ENCODE measurements around the gene RGS14.

RGS14 gene

GRCh38 chr5:177357459-177358351 is at the start of gene RGS14:
Gene RGS14, plus strand, starts transcription at chr5:177357924. Its CDS starts 101 bp downstream, at chr5:177358025.
- peak; percentile 70 for DNase-seq (ENCODE audit: low spot score)

- DNase-seq (ENCODE audit: low spot score) = no peak
Measured at GRCh38 chr5:177308740-177309139, 49.0 kb upstream of the RGS14 start.

DNA sequence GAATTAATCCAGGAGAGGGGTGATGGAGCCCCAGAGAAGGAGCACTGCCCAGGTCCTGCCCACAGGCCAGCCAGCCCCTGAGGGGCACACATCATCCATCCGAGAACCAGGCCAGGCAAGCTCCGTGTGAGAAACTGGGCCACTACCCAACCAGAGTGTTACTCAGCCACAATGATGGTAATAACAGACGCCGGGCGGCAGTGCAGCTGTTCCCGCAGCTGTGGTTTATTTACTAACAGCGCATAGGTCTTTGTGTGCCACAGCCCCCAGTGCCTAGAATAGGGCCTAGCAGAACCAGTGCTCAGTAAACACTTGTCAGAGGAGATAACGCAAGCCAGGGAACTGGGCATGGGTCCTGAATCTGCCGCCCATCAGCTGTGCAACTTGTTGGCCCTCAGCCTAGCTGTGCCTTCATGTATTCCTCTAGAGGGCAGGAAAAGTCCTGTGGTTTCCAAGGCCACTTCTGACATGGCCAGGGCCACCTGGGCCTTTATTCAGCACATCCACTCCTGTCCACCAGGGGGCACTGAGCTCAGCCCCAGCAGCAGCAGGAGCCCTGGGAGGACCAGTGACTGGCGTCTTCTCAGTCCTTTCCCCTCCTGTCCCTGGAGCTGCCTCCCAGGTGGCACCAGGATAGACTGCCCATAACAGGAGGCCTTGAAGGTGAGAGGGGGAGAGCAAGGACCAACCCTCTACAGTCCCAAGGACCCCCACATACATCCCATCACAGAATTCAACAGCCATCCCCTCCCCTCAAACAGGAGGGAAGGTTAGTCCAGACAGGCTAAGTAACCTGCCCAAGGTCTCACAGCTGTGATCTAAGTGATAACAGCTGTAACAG is 48.2 kb upstream of the RGS14 start:
- DNase-seq (ENCODE audit: low spot score) = peak; percentile 66

DNA sequence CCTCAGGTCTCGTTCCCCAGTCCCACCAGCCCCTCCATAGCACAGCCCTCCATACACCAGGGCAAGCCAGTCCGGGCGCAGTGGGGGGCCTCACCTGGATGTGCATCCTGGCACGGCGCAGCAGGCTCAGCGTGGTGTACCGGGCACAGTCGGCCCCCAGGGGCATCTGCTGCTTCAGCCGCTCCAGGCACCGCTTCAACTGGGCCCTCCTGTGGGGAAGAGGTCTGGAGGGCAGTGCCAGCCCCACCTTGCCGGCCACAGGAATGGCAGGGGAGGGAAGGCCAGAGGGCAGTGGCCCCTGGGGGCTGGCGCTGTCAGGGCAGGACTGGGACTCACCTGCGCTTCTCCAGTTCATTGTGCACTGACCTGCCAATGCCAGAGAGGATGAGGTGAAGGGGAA is 47.4 kb upstream of the RGS14 start:
- no peak for DNase-seq (ENCODE audit: low spot score)

DNA sequence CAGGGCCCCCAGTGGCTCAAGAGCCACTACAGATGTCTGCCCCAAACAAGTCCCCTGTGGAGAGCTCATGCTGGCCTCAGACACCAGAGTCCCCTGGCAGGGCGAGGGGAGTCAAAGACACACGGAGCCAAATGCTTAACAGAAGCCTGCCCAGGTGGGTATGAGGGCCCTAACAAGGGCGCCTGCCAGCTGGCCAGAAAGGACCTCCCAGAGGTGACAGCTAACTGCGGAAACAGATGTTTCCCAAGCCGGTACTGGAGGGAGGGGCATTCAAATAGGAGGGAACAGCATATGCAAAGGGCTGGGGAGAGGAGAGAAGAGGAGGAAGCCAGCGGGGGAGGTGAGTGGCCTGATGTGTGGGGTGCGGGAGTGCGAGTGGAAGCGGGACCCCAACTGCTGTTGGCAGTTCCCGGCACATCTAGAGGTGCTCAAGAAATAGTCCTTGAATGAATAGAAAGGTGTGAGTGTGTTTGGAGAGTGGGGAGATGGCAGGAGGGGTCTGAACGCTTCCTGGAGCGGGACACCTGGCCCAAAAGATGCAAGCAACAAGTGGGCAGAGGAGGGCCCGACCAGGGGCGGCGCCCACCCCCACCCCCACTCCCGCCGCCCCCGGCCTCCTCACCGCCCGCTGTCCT is 46.9 kb upstream of the RGS14 start:
- peak; percentile 1 for DNase-seq (ENCODE audit: low spot score)

- DNase-seq (ENCODE audit: low spot score) = no peak
Measured at GRCh38 chr5:177311392-177311722, 46.4 kb upstream of the RGS14 start.

DNA sequence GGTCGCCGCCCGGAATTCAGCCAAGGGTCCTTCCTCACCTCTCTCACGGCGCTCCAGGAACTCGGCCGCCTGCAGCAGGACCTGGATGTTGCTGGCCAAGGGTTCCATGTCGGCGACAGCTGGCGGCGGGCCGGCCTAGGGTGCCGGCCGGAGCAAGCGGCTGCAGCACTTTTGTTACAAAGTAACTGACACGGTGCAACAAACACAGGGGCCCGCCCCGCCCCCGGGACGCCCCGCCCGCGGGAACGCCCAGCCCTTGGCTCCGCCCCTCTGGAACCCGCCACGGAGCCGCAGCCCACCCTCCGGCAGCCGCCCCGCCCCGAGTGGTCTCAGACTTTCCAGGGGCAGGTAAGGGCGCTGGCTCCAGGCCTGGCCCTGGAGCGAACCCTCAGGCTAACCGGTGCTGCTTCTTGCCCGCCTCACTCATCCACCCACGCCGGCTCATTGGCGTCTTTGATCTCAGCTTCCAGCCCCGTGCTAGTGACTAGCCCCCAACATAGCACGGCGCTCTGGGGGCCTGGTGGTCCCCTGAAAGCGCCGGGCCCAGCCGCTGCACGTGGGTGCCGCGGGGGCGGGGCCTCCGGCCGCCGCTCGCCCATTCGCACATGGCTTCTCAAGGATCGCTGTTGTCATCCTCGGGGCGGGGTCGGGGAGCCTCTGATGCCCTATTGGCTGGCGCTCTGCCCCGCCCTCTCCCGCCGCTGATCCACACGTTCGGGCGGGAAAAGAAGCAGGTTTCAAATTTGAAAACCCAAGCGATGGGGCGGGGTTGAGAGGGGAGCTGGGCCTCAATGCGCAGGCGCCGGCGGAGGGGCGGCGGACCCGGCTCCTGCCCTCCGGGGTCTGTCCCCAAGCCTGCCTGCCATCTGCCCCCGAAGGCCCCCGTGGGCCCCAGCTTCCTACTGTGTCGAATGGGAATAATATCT is 45.7 kb upstream of the RGS14 start, which contains the start of gene MXD3:
MXD3 (minus strand) TSS at position 176 of the 926 bp plus-strand sequence; CDS start at position 108, 68 bp downstream.
- peak; percentile 96 for DNase-seq (ENCODE audit: low spot score)

DNA sequence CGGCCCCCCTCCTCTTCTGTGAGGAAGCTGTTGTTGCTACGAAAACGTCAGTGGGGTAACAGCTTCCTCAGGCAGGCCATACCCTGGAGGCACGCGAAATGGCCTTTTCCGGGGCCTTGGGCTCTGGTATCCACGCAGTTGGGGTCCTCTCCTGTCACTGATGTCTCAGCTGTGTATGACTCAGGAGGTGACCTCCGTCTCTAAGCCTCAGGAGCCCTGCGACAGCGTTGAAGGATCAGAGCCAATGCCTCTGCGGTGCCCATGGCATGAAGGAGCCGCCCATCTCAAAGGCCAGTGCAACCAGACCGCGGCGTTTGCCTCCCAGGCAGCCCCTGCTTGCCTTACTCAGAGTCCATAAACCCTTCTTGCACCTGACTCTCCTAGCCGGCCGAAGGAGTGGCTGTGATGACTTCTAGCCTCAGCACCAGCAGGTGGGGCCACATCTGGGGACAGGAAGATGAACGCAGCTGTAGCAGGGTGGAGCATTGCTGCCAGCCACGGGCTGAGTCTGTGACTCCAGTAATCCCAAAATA is 45.0 kb upstream of the RGS14 start:
- DNase-seq (ENCODE audit: low spot score) = no peak

DNA sequence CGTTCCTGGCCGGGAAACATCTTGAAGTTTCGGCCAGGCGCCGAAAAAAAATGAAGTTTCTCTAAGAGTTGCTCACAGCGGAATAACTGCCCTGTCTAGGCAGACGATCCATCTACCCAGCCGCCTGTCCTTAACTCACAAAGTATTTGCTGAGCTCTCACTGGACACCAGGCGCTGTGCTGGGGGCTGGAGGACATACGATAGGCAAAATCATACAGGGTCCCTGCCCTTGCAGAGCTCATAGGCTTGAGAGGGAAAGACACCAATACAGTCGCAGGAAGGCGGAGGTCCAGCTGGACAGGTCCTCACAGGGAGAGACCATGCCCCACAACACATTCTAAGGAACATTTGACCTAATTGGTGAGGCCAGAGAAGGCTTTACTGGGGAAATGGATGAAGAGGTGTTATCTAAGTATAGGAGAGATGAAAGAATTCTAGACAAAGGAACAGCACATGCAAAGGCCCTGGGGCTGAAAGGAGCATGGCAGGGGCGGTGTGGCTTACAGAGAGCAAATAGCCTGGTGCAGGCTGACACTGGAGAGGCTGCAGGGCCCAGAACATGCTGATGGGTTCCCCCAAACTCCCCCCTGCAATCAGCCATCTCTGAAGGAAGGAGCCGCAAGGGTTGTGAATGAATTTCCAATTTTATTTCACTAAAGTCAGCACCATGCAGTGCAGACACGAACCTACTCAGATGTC is 44.0 kb upstream of the RGS14 start:
- no peak for DNase-seq (ENCODE audit: low spot score)

DNA sequence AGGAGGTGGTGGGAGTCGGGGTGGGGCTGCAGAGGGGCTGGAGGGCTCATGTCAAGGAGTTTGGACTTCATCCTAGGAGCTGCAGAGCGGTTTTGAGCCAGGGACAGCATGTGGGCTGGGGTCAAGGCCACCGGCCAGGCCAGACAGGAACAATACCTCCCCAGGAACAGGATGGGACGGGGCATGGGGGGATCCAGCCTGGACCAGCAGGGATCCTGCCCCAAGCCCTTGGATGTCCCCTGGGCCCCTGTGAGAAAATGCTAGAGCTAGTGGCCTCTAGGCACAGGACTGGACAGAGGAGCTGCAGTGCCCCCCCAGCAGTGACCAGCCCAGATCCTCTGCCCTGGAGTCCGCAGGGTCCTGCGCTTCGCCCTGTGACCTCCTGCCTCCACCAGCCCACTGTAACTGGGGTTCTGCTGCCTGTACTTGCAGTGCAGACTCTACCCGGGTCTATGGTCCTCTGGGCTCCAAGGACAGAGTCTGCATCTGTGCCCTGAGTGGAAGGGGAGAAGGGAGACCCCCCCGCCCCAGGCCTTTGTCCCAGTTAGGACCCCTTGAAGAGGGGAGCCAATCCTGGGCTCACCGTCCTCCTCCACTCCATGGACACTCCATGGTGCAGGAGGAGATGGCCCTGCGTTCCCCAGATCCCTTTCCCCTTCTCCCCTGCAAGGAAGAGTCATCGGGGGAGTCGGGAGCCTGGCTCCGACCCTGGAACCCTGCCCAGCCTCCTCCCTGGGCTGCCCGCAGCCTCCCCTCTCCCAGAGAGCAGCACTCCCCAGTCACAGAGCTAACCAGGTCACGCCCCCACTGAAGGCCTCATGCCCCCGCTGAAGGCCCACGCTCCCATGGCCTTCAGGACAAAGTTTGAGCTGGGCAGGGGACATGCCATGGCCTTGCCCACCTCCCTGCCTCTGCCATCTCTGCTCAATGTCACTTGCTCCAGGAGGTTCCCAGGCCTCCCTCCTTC is 43.1 kb upstream of the RGS14 start:
- DNase-seq (ENCODE audit: low spot score) = no peak

DNA sequence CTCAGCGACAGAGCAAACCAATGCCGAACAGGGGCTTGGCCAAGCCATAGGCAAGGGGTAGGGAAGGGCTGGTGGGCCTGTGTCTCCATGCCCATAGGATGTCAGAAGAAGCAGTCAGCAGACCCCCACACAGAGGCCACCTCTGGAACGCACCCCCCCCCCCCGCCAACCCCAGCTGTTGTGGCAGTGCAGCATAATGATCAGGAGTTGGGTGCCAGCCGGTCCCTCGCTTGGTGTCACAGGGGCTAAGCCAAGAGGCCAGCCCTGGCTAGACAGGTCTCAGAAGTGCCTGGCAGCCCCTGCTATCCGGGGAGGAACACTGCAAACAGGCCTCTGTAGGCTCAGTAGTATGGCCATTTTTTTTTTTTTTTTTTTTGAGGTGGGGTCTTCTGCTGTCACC is 42.3 kb upstream of the RGS14 start:
- no peak for DNase-seq (ENCODE audit: low spot score)

GRCh38 chr5:177316005-177316404 is 41.7 kb upstream of the RGS14 start:
- no peak for DNase-seq (ENCODE audit: low spot score)

- DNase-seq (ENCODE audit: low spot score) = peak; percentile 82
Measured at GRCh38 chr5:177317959-177318377, 39.8 kb upstream of the RGS14 start.

DNA sequence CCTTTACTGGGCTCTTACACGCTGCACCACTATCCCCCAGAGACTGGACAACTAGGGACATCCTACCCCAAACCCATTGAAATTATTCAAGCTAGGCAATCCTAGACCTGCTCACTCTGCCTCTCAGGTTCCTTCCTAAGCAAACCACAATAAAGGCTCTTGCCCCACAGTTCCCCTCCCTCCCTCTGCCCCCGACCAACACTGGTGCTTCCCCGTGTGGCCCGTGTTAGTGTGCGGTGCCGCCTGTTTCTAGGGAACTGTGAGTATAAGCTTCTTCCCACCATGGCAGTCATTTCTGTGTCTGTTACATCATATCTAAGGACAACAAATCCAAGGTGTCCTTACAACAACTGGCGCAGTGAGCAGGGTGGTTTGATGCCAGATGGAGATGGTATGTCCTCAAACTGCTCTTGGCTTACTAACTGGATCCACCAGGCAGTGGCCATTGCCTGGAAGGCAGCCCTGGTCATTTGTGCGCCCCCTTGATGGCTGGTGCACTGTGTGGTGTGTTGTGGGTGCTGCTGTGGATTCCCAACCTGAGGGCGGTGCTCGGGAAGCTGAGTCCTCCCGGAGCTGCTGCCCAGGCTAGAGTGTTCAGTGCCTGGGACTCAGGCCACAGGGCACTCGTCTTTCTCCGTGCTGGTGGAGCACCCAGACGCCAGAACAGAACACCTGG is 37.7 kb upstream of the RGS14 start:
- DNase-seq (ENCODE audit: low spot score) = no peak

GRCh38 chr5:177320879-177321278 is 36.8 kb upstream of the RGS14 start:
- DNase-seq (ENCODE audit: low spot score) = peak; percentile 64

DNA sequence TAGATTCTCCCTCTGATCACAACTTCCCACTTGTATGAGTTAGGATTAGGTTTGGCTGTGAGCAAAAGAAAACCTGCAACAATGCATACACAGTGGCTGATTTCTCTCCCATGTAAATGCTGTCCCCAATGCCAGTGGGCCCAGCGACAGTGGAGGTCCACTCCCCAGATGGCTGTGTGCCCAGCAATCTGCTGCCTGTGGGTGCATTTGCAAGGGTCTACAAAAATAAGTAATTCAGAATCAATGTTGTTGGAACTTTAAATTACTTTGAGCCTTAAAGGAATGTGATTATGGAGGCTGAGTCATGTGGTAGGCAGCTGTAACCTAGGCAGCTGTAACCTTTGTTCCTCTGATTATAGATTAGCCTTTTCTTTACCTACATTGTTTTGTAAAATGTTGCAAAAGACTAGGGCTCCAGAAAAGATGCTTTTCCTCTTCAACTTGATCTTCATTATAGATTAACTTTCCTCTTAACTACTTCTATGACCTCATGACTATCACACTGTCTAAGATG is 31.8 kb upstream of the RGS14 start:
- DNase-seq (ENCODE audit: low spot score) = no peak

DNA sequence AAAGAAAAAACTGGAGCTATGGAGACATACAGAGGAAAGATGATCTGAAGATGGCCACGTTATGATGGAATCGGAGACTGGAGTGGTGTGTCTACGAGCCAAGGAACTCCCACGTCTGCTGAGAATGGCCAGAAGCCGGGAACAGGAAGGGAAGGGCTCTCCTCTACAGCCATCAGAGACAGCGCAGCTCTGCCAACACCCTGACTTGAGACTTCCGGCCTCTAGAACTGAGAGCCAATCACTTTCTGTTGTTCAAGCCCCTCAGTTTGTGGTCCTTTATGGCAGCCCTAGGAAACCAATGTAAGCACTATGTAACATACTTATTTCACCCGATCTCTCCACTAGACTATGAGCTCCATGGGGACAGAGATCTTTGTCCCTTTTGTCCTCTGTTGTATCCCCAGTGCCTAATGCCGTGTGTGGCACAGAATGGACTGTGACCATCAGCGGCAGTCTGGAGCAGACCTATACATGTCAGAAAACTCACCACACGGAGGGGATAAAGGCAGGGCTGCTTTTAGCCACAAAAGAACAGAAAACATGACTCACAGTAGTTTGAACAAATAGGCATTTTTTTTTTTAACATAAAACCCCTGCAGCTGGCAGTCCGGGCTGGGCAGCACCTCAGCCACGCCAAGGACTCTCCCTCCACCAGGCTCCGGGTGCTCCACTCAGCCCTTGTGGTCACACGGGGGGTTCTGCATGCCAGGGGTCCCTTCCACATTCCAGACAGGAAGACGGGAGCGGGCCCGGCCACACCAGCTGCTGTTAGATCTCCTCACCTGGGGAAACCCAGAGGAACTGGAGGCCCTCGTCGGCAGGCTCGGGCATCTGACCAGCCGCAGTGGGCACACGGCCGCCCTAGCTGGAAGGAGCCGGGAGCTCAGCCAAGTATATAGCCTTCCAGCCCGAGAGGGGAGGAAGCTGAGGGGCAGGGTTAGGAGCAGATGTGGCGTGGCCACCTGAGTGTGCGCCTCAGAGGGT is 29.9 kb upstream of the RGS14 start:
- no peak for DNase-seq (ENCODE audit: low spot score)

Measured in Ammon's horn (tissue), 1 donor.